Neural cell (in vitro differentiated cells): ENCODE data around the gene FOXP2.

ENCODE experiments used
- POLR2AphosphoS5 ChIP-seq: IDR thresholded peaks from 2 replicates; pipeline ENCODE4 v1.6.1; 2012
- REST ChIP-seq: IDR thresholded peaks from 2 replicates; pipeline ENCODE4 v1.6.1; 2012; ENCODE audit warnings: borderline replicate concordance
- TAF1 ChIP-seq: IDR thresholded peaks from 2 replicates; pipeline ENCODE4 v1.6.1; 2012; ENCODE audit warnings: low read depth
- TF ChIP-seq, protein P1 (sequence below): fragments of 450-650 bp; IDR thresholded peaks from 2 replicates; pipeline ENCODE4 v1.5.1; 2014; ENCODE audit warnings: antibody characterized with exemption, mild to moderate bottlenecking, moderate library complexity; ENCODE audit not compliant: poor library complexity, severe bottlenecking

- TF ChIP-seq, protein P1, sequence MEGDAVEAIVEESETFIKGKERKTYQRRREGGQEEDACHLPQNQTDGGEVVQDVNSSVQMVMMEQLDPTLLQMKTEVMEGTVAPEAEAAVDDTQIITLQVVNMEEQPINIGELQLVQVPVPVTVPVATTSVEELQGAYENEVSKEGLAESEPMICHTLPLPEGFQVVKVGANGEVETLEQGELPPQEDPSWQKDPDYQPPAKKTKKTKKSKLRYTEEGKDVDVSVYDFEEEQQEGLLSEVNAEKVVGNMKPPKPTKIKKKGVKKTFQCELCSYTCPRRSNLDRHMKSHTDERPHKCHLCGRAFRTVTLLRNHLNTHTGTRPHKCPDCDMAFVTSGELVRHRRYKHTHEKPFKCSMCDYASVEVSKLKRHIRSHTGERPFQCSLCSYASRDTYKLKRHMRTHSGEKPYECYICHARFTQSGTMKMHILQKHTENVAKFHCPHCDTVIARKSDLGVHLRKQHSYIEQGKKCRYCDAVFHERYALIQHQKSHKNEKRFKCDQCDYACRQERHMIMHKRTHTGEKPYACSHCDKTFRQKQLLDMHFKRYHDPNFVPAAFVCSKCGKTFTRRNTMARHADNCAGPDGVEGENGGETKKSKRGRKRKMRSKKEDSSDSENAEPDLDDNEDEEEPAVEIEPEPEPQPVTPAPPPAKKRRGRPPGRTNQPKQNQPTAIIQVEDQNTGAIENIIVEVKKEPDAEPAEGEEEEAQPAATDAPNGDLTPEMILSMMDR = no peak
- no peak for TF ChIP-seq REST
- no peak for TF ChIP-seq POLR2AphosphoS5
- no peak for TF ChIP-seq TAF1
Observed at GRCh38 chr7:114539575-114539974, 125.0 kb downstream of the FOXP2 start.
